ENCODE results near the gene HEPHL1.
"Not testable (repeated sequence)": the region's sequence is repeated elsewhere in the genome, so short reads cannot be mapped to it uniquely, and the experiment has no call there.

HEPHL1 gene

GRCh38 chr11:94020777-94021481 is at the start of gene HEPHL1:
HEPHL1 (plus strand) TSS chr11:94021354; CDS start chr11:94021369, 15 bp downstream.
- peak; percentile 97 for DNase-seq (ENCODE audit: low read depth)
- no peak within 1 kb of the TSS for H3K4me3 ChIP-seq (ENCODE audit: low read length)
- TF ChIP-seq CTCF (IDR thresholded peaks at IDR 0.05; ENCODE audit: insufficient read depth, low read depth, low read length, missing control alignments), result no peak

GRCh38 chr11:93972790-93973189 is 48.4 kb upstream of the HEPHL1 start:
- TF ChIP-seq CTCF (IDR thresholded peaks at IDR 0.05; ENCODE audit: insufficient read depth, low read depth, low read length, missing control alignments), result no peak
- H3K4me3 ChIP-seq (ENCODE audit: low read length), result no peak overlapping the region
- no peak for DNase-seq (ENCODE audit: low read depth)

- H3K4me3 ChIP-seq (ENCODE audit: low read length); DNase-seq (ENCODE audit: low read depth): not testable (repeated sequence)
Observed at GRCh38 chr11:93973322-93974051, 47.7 kb upstream of the HEPHL1 start.

- no peak for TF ChIP-seq CTCF (IDR thresholded peaks at IDR 0.05; ENCODE audit: insufficient read depth, low read depth, low read length, missing control alignments)
- H3K4me3 ChIP-seq (ENCODE audit: low read length), result no peak overlapping the region
- DNase-seq (ENCODE audit: low read depth), result no peak
Observed at GRCh38 chr11:93974759-93975158, 46.4 kb upstream of the HEPHL1 start.

GRCh38 chr11:93976577-93977254 is 44.4 kb upstream of the HEPHL1 start:
- H3K4me3 ChIP-seq (ENCODE audit: low read length), result not testable (repeated sequence)

GRCh38 chr11:93983542-93984195 is 37.5 kb upstream of the HEPHL1 start:
- no peak overlapping the region for H3K4me3 ChIP-seq (ENCODE audit: low read length)
- no peak for DNase-seq (ENCODE audit: low read depth)
- no peak for TF ChIP-seq CTCF (IDR thresholded peaks at IDR 0.05; ENCODE audit: insufficient read depth, low read depth, low read length, missing control alignments)

More at GRCh38 chr11:93976577-93977254, 44.4 kb upstream of the HEPHL1 start:
- peak; percentile 71 for DNase-seq (ENCODE audit: low read depth)

- no peak overlapping the region for H3K4me3 ChIP-seq (ENCODE audit: low read length)
- DNase-seq (ENCODE audit: low read depth), result peak; percentile 29
- no peak for TF ChIP-seq CTCF (IDR thresholded peaks at IDR 0.05; ENCODE audit: insufficient read depth, low read depth, low read length, missing control alignments)
Observed at GRCh38 chr11:93984196-93984567, 37.0 kb upstream of the HEPHL1 start.

Data from epithelial cell of esophagus (primary cell).